ENCODE results near the gene OR5H14. TPM values are rescaled to one million over a fixed set of nuclear protein-coding genes. Genes with fewer than 3 reads are reported as not detected.

Gene OR5H14
- total and polyA plus RNA-seq, 2 of the 8 experiments (the other 6 are each of a cell fraction or from before 2014, with no cell fraction given), result not detected

DNA sequence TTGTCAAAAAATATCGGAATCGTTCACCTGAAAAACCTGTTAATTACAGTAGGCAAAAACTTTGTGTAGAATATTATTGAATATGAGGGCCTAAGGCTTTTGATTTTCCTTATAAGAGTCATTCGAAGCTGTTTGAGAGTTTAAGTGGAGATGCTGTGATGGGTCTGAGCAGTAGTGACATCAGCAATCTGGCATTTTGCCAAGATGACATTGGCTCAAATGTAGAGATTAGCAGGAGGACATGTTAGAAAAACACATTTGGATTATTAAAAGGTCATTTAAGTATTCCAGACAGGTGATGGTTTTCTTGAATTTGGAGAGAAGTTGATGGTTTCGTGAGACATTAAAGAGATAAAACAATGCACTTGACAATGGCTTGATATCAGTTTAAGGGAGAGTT, 47.4 kb upstream of the OR5H14 start:
- POLR2A ChIA-PET (ENCODE audit: partially characterized antibody), result no interaction called here
- Histone ChIP-seq H3K79me1 (ENCODE audit: low read depth, low read length) (no peaks in the 10 kb centered on the region), H2AFZ (ENCODE audit: low read length) (no peak overlapping the region), H4K8ac (ENCODE audit: extremely low read depth, insufficient read depth, low read length) (no peak overlapping the region), H2BK20ac (ENCODE audit: low read length) (no peak overlapping the region), H3K4me1 (replicated peaks in 1 of 4; ENCODE audit: control insufficient read depth in 3 of 4, insufficient read depth in 4 of 4, low read length in 3 of 4) (no peaks in the 10 kb centered on the region), H2BK5ac (ENCODE audit: low read depth, low read length) (no peak overlapping the region), H3K56ac (replicated peaks; ENCODE audit: insufficient read length, low read depth, low read length) (no peak overlapping the region), H4K20me1 (replicated peaks in 1 of 2; ENCODE audit: control insufficient read depth in 1 of 2, insufficient read depth in 2 of 2, low read length in 2 of 2) (no peaks in the 10 kb centered on the region), H3K79me2 (ENCODE audit: control insufficient read depth in 1 of 2, insufficient read depth in 2 of 2, low read length in 2 of 2) (no peaks in the 10 kb centered on the region), H2BK15ac (ENCODE audit: low read length) (no peak overlapping the region), H3K18ac (ENCODE audit: extremely low read depth, low read length) (no peak overlapping the region), H3K14ac (ENCODE audit: insufficient read length) (no peak overlapping the region), H2BK120ac (replicated peaks; ENCODE audit: low read depth, low read length) (no peak overlapping the region), H3K9ac (replicated peaks in 1 of 4; ENCODE audit: extremely low read depth in 1 of 4, low read depth in 3 of 4, low read length in 3 of 4) (no peak overlapping the region), H3K27ac (ENCODE audit: low read depth, low read length) (no peak overlapping the region), H3K23me2 (ENCODE audit: low read depth, low read length) (no peaks in the 10 kb centered on the region), H4K91ac (replicated peaks; ENCODE audit: insufficient read length, low read length) (no peak overlapping the region), H2AK5ac (ENCODE audit: low read depth, low read length) (no peak overlapping the region), H3K4ac (replicated peaks; ENCODE audit: insufficient read length, low read depth, low read length) (no peak overlapping the region), H2BK12ac (ENCODE audit: low read depth, low read length) (no peak overlapping the region), H3K4me3 (ENCODE audit: extremely low read depth in 1 of 4, insufficient read depth in 2 of 4, low read depth in 3 of 4, low read length in 4 of 4) (no peak overlapping the region), H3K36me3 (ENCODE audit: control insufficient read depth in 2 of 4, insufficient read depth in 4 of 4, low read length in 3 of 4) (no peaks in the 10 kb centered on the region), H3K9me3 (ENCODE audit: insufficient read depth in 2 of 2, low read depth in 1 of 2, low read length in 1 of 2) (peaks cover 0 to 3% of the 10 kb centered on the region in 2 experiments; a peak in 1 of 4 replicates), H3K23ac (ENCODE audit: insufficient read length) (no peak overlapping the region), H4K5ac (ENCODE audit: insufficient read length, low read depth, low read length) (no peak overlapping the region), H3K4me2 (ENCODE audit: insufficient read depth in 1 of 2, low read depth in 2 of 2, low read length in 2 of 2) (no peak overlapping the region), H3K27me3 (replicated peaks in 1 of 4; ENCODE audit: control insufficient read depth in 3 of 4, extremely low read depth in 1 of 4, insufficient read depth in 3 of 4, low read length in 3 of 4) (no peaks in the 10 kb centered on the region)
- CTCF ChIA-PET (ENCODE audit: partially characterized antibody), result interaction anchor here (0.6 to 1.6 kb wide), 5 partner anchors 10 to 234 kb away, joined by 3 read pairs; no protein-coding TSS in a partner anchor
- TF ChIP-seq, protein P1, sequence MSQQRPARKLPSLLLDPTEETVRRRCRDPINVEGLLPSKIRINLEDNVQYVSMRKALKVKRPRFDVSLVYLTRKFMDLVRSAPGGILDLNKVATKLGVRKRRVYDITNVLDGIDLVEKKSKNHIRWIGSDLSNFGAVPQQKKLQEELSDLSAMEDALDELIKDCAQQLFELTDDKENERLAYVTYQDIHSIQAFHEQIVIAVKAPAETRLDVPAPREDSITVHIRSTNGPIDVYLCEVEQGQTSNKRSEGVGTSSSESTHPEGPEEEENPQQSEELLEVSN (IDR thresholded peaks at IDR 0.05), result no peak
- TF ChIP-seq RBBP5 (IDR thresholded peaks at IDR 0.05; ENCODE audit: borderline replicate concordance, low read depth, low read length) (no peak), KDM5A (IDR thresholded peaks at IDR 0.05; ENCODE audit: low read length) (no peak), YY1 (IDR thresholded peaks at IDR 0.05; ENCODE audit: low read depth, low read length) (no peak), ASH2L (IDR thresholded peaks at IDR 0.05; ENCODE audit: low read length) (no peak), EP300 (IDR thresholded peaks at IDR 0.05; ENCODE audit: borderline replicate concordance in 1 of 2, low read depth in 2 of 2, low read length in 2 of 2) (no peak), NRF1 (IDR thresholded peaks at IDR 0.05; ENCODE audit: low read depth, low read length) (no peak), PHF8 (conservative IDR thresholded peaks at IDR 0.05; ENCODE audit: low read depth, low read length) (no peak)
- DNase-seq (ENCODE audit: low read depth in 1 of 2, low spot score in 2 of 2), result no peak
- 85% methylated on average over 4 of the region's 4 CpGs; no CpG with 5 or more reads in 1 of the 2 experiments for WGBS, 2 experiments (ENCODE audit: extremely low coverage in 1 of 2, insufficient coverage in 1 of 2, insufficient read length in 1 of 2, insufficient replicate concordance in 2 of 2, low coverage in 1 of 2, low lambda C conversion rate in 2 of 2, missing lambda C conversion rate in 1 of 2)
- FAIRE-seq, result no peak
